Limb (tissue), 2 donors: ENCODE measurements around the gene ABHD1.
"Not testable (repeated sequence)": the region's sequence is repeated elsewhere in the genome, so short reads cannot be mapped to it uniquely, and the experiment has no call there.

Experiments used
- DNase-seq, 2 donors: peaks; one replicate each; pipeline ENCODE4 v3.0.0-alpha.2; 2016; ENCODE audit errors: extremely low spot score in 2 of 2

Gene ABHD1

GRCh38 chr2:27123302-27124150, at the start of gene ABHD1:
Gene ABHD1 (plus strand): TSS chr2:27123815. CDS start chr2:27123949, 134 bp downstream.
- DNase-seq: peak in 1 of 2 donors; percentile 72

DNA sequence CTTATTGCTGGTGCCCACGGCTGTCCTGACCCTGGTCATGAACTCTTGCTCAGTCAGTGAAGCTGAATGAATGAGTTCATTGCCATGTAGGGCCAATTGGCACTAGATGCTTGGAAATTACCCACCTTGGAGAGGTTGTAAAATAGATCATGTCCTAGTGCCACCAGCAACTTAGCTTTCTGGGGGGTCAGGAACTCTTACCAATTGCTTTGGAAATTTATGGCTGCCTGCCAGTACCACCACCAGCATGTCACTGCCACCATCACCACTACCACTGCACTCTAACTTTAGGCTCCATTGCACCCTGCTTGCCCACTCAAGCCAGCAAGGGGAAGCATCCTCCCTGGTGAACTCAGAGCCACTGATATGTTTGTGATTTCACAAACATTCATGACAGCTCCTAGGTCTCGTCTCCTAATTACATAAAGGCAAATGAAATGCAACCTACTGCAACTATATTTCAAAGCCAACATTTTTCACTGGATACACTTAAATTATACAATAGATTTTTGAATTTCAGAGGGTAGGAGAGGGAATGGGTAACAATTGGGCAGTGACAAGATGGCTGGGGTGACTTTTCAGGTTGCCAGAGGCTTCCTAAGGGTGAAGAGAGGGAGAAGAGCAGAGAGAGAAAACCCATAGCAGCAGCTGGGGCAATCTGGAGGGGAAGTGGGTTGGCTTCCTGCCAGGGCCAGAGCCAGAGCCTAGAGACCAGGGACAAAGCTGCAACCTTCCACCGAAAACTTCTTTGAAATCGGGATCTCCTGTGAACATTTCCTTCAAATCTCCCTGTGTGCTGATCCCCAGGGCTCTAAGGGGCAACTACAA, 48.7 kb upstream of the ABHD1 start:
- no peak for DNase-seq

DNA sequence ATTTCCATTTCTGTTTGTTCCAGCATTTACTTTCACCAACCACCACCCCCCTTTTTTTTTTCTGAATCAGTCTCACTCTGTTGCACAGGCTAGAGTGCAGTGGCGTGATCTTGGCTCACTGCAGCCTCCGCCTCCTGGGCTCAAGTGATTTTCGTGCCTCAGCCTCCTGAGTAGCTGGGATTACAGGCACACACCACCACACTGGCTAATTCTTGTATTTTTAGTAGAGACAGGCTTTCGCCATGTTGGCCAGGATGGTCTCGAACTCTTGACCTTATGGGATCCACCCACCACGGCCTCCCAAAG, 48.1 kb upstream of the ABHD1 start:
- not testable (repeated sequence) for DNase-seq

DNA sequence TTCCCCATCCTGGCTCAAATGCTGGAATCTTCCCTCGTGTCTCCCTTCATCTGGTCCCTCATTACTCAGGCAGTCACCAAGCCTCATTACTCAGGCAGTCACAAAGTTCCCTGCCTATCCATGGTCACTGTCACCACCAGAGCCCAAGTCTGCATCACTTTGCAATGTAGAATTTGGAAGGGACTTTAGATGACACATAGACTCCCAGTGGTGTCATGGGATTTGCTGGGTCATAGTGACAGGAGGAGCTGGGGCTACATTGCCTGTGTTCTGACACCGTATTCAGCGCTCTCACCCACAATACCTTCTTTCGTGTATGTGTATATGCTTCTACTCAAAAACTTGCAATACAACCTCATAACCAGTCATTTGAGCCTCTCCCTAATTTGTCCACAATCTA, 47.3 kb upstream of the ABHD1 start:
- no peak for DNase-seq

DNA sequence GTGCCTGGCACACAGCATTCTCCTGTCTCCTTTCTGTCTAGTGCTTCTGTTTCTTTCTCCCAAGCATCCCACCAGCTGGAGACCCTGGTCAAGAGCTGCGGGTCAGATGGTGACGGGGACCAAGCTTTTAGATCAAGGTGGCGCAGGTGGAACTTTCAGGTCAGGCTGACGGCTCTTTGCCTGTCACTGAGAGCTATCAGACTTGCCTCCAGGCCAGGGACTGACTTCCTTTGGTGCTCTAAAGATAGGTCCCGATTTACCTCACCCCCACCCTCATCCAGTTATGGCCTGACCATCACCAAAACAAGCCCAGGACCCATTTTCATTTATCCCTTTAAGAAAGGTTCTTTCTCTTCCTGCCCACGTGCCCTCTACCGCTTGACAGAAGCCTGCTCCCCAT, 46.4 kb upstream of the ABHD1 start:
- DNase-seq: no peak

DNA sequence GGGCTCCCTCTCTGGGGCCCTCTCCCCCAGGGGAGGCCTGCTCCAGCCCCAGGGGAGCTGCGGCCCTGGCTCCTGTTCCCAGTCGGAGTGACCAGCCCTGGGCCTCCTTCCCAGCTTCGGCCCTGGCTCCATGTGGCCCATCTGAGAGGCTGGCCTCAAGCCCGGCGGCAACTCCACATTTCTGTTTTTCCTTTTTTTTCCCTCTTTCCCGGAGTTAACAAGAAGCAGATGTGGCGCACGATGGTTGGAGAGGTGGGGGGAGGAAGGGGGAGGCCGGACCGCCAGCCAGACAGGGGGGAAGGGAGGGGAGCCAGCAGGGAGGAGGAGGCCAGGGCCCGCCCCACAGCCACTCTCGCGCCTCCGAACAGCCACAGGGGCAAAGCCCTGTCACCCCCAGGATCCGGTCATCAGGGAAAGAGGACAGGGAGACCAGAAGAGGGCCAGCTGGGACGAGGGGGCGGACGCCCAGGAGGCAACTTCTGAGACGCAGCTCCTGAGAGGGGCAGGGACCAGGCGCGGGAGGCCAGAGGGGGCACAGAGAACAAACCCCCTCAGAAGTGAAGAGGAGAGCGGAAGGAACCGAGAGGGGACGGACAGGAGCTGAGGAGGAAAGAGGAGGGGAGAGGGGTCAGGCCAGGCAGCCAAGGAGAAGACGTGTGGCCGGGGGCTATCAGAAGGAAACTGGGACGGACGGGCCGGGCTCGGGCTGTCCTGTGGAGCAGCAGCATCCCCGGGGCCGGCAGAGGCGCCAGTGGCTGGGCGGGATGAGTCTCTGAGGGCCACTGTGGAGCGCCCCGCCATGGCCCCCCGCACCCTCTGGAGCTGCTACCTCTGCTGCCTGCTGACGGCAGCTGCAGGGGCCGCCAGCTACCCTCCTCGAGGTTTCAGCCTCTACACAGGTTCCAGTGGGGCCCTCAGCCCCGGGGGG, 45.1 kb upstream of the ABHD1 start, which contains the start of gene EMILIN1:
EMILIN1 (plus strand) TSS at position 349 of the 928 bp plus-strand sequence; CDS start at position 800, 451 bp downstream.
- DNase-seq: peak; percentile 91 to 94

DNA sequence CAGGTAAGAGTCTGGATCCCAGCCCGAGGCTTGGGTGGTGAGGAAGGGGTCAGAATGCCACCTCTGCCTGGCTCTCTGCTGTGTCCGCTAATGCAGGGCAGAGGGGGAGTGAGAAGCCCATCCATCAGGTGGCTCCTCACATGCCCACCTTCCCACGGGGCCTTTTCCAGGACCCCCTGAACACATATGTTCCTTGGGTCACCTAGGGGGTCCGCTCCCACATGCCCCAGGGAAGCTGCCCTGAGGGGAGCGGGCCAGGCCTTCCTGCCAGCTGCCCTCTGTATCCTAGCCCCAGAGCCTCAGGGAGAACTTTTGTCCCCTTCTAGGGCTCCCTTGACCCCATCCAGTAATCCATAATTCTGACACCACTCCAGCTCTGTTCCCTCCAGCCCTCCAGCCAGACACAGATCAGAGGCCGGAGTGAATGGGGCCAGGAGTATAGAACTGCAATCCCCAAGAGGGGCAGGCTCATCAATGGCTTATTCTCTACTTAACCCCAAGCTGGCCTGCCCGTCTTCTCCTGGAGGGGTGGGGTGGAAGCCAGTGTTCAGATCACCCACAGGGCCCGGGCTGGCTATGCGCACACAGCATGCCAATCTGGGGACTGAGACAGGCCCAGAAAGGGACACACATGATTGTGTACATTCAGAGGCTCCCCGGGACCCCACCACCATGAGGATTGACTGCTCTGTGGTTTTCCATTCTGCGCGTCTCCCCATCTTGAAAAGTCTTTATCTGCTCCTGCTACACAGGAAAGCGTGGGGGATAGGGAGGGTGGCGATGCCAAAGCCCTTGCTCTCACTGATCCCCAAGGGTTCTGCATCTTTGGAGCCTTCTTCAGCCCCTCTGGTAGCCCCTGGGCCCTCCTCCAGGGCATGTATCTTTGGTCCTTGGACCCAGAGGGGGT, 44.1 kb upstream of the ABHD1 start:
- DNase-seq: no peak

- DNase-seq: no peak
These were observed 43.5 kb upstream of the ABHD1 start for GRCh38 chr2:27080140-27080469.

DNA sequence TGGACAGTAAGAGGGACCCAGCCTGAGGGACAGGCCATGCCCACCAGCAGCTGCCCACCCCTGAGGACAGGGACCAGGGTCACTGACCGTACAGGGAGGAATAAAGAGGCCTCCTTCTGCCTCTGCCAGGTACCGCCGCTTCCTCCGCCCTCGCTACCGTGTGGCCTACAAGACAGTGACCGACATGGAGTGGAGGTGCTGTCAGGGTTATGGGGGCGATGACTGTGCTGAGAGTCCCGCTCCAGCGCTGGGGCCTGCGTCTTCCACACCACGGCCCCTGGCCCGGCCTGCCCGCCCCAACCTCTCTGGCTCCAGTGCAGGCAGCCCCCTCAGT, 43.0 kb upstream of the ABHD1 start:
- DNase-seq: no peak

DNA sequence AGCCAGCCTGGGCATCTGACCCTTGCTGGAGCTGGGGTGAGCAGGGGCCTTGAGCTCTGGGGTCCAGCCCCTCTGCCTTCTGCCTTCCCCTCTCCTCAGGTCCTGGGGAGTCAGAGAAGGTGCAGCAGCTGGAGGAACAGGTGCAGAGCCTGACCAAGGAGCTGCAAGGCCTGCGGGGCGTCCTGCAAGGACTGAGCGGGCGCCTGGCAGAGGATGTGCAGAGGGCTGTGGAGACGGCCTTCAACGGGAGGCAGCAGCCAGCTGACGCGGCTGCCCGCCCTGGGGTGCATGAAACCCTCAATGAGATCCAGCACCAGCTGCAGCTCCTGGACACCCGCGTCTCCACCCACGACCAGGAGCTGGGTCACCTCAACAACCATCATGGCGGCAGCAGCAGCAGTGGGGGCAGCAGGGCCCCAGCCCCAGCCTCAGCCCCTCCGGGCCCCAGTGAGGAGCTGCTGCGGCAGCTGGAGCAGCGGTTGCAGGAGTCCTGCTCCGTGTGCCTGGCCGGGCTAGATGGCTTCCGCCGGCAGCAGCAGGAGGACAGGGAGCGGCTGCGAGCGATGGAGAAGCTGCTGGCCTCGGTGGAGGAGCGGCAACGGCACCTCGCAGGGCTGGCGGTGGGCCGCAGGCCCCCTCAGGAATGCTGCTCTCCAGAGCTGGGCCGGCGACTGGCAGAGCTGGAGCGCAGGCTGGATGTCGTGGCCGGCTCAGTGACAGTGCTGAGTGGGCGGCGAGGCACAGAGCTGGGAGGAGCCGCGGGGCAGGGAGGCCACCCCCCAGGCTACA, 41.4 kb upstream of the ABHD1 start:
- no peak for DNase-seq

DNA sequence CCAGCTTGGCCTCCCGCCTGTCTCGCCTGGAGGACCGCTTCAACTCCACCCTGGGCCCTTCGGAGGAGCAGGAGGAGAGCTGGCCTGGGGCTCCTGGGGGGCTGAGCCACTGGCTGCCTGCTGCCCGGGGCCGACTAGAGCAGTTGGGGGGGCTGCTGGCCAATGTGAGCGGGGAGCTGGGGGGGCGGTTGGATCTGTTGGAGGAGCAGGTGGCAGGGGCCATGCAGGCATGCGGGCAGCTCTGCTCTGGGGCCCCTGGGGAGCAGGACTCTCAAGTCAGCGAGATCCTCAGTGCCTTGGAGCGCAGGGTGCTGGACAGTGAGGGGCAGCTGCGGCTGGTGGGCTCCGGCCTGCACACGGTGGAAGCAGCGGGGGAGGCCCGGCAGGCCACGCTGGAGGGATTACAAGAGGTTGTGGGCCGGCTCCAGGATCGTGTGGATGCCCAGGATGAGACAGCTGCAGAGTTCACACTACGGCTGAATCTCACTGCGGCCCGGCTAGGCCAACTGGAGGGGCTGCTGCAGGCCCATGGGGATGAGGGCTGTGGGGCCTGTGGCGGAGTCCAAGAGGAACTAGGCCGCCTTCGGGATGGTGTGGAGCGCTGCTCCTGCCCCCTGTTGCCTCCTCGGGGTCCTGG, 40.7 kb upstream of the ABHD1 start:
- no peak for DNase-seq

GRCh38 chr2:27083410-27084296, 40.0 kb upstream of the ABHD1 start:
- DNase-seq: no peak

DNA sequence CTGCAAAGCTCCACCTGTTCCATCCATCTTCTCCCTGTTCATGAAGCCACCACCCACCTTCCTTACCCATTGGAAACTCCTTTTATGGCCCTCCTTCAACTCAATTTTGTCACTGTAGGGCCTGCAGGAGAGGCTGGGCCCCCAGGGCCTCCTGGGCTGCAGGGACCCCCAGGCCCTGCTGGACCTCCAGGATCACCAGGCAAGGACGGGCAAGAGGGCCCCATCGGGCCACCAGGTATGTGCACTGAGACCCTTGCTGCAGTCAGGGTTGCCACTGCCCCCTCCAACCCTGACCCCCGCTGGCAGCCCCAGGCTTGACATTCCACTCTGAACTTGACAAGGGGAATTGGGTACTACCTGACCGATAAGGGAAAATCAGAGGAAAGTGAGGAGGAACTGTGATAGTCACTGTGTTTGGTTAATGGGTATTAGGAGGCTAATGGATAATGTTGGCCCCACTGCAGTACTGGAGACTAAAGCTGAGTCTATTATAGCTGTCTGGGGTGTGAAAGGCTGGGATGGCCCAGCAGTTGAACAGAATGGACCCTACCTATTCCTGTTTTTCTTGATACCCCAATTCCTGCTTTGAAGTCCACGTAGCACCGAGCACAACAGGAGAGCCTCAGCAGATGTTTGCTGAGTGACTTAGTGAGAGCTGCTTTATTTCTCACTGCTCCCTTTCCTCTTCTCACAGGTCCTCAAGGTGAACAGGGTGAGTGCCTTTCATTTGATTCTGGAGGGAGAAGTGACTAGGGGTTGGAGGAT, 39.1 kb upstream of the ABHD1 start:
- DNase-seq: no peak

DNA sequence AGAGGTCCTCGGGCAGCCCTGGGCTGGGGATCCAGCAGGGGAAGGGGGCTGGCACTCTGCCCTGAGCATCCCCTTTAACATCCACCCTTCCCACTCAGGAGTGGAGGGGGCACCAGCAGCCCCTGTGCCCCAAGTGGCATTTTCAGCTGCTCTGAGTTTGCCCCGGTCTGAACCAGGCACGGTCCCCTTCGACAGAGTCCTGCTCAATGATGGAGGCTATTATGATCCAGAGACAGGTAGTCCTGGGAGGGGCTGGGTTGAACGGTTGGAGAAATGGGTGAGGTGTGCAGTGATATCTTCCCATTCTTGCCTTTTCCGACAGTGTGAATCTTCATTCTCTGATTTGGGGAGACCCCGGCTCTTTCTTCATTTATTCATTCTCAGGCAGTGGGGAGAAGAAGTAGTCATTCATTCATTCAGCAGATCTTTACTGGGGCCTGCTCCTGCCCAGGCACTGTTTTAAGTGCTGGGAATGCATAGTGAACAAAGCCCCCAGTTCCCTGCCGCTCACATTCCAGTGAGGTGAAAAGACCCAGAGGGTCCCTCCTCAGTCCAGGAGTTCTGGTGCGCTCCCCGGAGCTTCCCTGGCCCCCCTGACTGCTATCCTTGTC, 38.4 kb upstream of the ABHD1 start:
- no peak for DNase-seq

DNA sequence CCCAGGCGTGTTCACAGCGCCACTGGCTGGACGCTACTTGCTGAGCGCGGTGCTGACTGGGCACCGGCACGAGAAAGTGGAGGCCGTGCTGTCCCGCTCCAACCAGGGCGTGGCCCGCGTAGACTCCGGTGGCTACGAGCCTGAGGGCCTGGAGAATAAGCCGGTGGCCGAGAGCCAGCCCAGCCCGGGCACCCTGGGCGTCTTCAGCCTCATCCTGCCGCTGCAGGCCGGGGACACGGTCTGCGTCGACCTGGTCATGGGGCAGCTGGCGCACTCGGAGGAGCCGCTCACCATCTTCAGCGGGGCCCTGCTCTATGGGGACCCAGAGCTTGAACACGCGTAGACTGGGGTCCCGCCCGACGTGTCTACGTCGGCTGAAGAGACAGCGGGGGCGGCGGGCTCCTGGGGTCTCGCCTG, 37.9 kb upstream of the ABHD1 start:
- DNase-seq: peak in 1 of 2 donors; percentile 70

DNA sequence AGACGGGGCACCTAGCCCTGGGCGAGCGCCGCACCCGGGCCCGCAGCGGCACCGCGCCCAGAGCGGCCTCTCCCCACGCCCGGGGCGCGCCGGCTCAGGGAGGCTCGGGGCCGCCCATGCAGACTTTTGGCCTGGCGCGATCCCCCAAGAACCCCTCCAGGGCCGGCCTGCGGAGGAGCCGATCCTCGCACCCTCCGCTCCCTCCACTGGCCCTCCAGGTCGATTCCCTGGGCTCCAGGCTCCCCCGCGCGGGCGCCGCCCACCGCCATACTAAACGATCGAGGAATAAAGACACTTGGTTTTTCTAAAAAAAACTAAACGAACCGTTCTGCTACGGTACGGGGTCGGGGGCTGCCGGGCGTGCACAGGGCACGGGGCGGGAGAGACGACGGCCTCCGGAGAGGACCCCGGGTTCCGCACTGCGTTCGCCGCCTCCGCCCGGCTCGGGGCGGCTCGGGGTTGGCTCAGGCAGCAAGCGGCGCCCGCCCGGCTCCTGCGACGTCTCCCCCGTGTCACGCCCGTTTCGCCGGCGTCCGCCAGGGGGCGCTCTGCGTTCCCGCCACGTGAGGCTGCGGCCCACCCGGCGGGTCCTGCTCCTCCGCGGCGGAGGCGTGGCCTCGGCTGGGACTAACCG, 37.4 kb upstream of the ABHD1 start:
- peak; percentile 95 to 99 for DNase-seq
